IPS DF 19.7 (cell line): ENCODE measurements around the gene CMKLR1.

ENCODE experiments used
- DNase-seq: peaks from one replicate; pipeline ENCODE4 v3.0.0-alpha.2; 2013; ENCODE audit warnings: low read depth, low spot score

The CMKLR1 gene

GRCh38 chr12:108299980-108300696, 39.0 kb downstream of the CMKLR1 start:
- DNase-seq: no peak

- no peak for DNase-seq
These were observed 39.6 kb downstream of the CMKLR1 start for GRCh38 chr12:108299516-108299915.

GRCh38 chr12:108298761-108299275, 40.3 kb downstream of the CMKLR1 start:
- DNase-seq: no peak

- DNase-seq: no peak
These were observed 41.0 kb downstream of the CMKLR1 start for GRCh38 chr12:108297895-108298760.

GRCh38 chr12:108297424-108297823, 41.7 kb downstream of the CMKLR1 start:
- no peak for DNase-seq

- no peak for DNase-seq
These were observed 42.2 kb downstream of the CMKLR1 start for GRCh38 chr12:108296945-108297344.

- no peak for DNase-seq
These were observed 43.5 kb downstream of the CMKLR1 start for GRCh38 chr12:108295641-108296040.

- no peak for DNase-seq
These were observed 49.6 kb downstream of the CMKLR1 start for GRCh38 chr12:108289350-108290161.

GRCh38 chr12:108287227-108287626, 51.9 kb downstream of the CMKLR1 start:
- no peak for DNase-seq

- no peak for DNase-seq
These were observed 54.1 kb downstream of the CMKLR1 start for GRCh38 chr12:108285016-108285415.

GRCh38 chr12:108284163-108284562, 54.9 kb downstream of the CMKLR1 start:
- no peak for DNase-seq

- no peak for DNase-seq
These were observed 56.4 kb downstream of the CMKLR1 start for GRCh38 chr12:108282676-108283075.

- DNase-seq: no peak
These were observed 57.0 kb downstream of the CMKLR1 start for GRCh38 chr12:108282160-108282559.

GRCh38 chr12:108277613-108278012, 61.5 kb downstream of the CMKLR1 start:
- DNase-seq: no peak

GRCh38 chr12:108273217-108273616, 65.9 kb downstream of the CMKLR1 start:
- DNase-seq: no peak

GRCh38 chr12:108271951-108272872, 66.9 kb downstream of the CMKLR1 start:
- DNase-seq: no peak

- no peak for DNase-seq
These were observed 68.3 kb downstream of the CMKLR1 start for GRCh38 chr12:108270849-108271143.

GRCh38 chr12:108270035-108270848, 68.9 kb downstream of the CMKLR1 start:
- DNase-seq: no peak

GRCh38 chr12:108269224-108269623, 69.9 kb downstream of the CMKLR1 start:
- no peak for DNase-seq

GRCh38 chr12:108268397-108268796, 70.7 kb downstream of the CMKLR1 start:
- DNase-seq: no peak
